Dendritic cell treated with granulocyte-macrophage colony-stimulating factor and Interleukin-4, amounts not matched to agents 40 ng/mL and 50 ng/mL, for 4 days (primary cell): Measurements from ENCODE around the gene IFT52.
A peak's percentile ranks its signal among the peaks of the same experiment; 100 is the strongest.
"Not testable (repeated sequence)": the region's sequence is repeated elsewhere in the genome, so short reads cannot be mapped to it uniquely, and the experiment has no call there.

Source experiments
- H3K27ac Mint-ChIP-seq: one replicate; pipeline ENCODE4 v1.8.0; 2022; ENCODE audit warnings: mild to moderate bottlenecking, mixed read lengths
- H3K27me3 Mint-ChIP-seq: one replicate; pipeline ENCODE4 v1.8.0; 2022; ENCODE audit warnings: mild to moderate bottlenecking, mixed read lengths
- H3K36me3 Mint-ChIP-seq: one replicate; pipeline ENCODE4 v1.8.0; 2022; ENCODE audit warnings: low read depth, mixed read lengths
- H3K4me1 Mint-ChIP-seq: one replicate; pipeline ENCODE4 v1.8.0; 2022; ENCODE audit warnings: low read depth, mixed read lengths
- H3K4me3 Mint-ChIP-seq: one replicate; pipeline ENCODE4 v1.8.0; 2022; ENCODE audit warnings: mild to moderate bottlenecking, moderate library complexity, mixed read lengths
- H3K9me3 Mint-ChIP-seq: one replicate; pipeline ENCODE4 v1.8.0; 2022; ENCODE audit warnings: mixed read lengths
- intact Hi-C: fragments of 100-400 bp; cut with micrococcal nuclease; formaldehyde crosslinking; loops from one replicate; pipeline ENCODE4 v1.15.0; 2022

The IFT52 gene

GRCh38 chr20:43642548-43642947 is 51.8 kb downstream of the IFT52 start:
- no peaks in the 10 kb centered on the region for H3K9me3 Mint-ChIP-seq
- no peak overlapping the region for H3K27ac Mint-ChIP-seq
- intact Hi-C loops = no loop called here
- no peak overlapping the region for H3K4me3 Mint-ChIP-seq
- no peaks in the 10 kb centered on the region for H3K27me3 Mint-ChIP-seq
- H3K36me3 Mint-ChIP-seq = peaks cover 66% of the 10 kb centered on the region
- H3K4me1 Mint-ChIP-seq = no peaks in the 10 kb centered on the region

GRCh38 chr20:43650997-43651525 is 60.3 kb downstream of the IFT52 start:
- Mint-ChIP-seq H3K36me3 (peaks cover 27% of the 10 kb centered on the region), H3K4me1 (no peaks in the 10 kb centered on the region), H3K27me3 (peaks cover 1% of the 10 kb centered on the region), H3K9me3 (no peaks in the 10 kb centered on the region), H3K27ac (no peak overlapping the region), H3K4me3 (no peak overlapping the region)
- intact Hi-C loops = no loop called here

GRCh38 chr20:43651650-43652184 is 61.0 kb downstream of the IFT52 start:
- H3K9me3 Mint-ChIP-seq, H3K4me3 Mint-ChIP-seq, H3K27ac Mint-ChIP-seq, intact Hi-C loops, H3K4me1 Mint-ChIP-seq, H3K27me3 Mint-ChIP-seq: not testable (repeated sequence)
- peaks cover 20% of the 10 kb centered on the region for H3K36me3 Mint-ChIP-seq

GRCh38 chr20:43653966-43654365 is 63.2 kb downstream of the IFT52 start:
- Mint-ChIP-seq H3K27me3 (peaks cover 13% of the 10 kb centered on the region), H3K4me3 (no peak overlapping the region), H3K36me3 (peaks cover 6% of the 10 kb centered on the region), H3K9me3 (no peaks in the 10 kb centered on the region), H3K27ac (no peak overlapping the region), H3K4me1 (peaks cover 12% of the 10 kb centered on the region)
- intact Hi-C loops = no loop called here

GRCh38 chr20:43655176-43655575 is 64.4 kb downstream of the IFT52 start:
- Mint-ChIP-seq H3K27me3 (peaks cover 13% of the 10 kb centered on the region), H3K4me1 (peaks cover 12% of the 10 kb centered on the region)
- H3K9me3 Mint-ChIP-seq, H3K36me3 Mint-ChIP-seq, intact Hi-C loops, H3K4me3 Mint-ChIP-seq, H3K27ac Mint-ChIP-seq: not testable (repeated sequence)

GRCh38 chr20:43655937-43656336 is 65.2 kb downstream of the IFT52 start:
- H3K4me1 Mint-ChIP-seq = peaks cover 12% of the 10 kb centered on the region

GRCh38 chr20:43658069-43658722 is 67.5 kb downstream of the IFT52 start:
- Mint-ChIP-seq H3K4me3 (peak overlapping the region; percentile 91), H3K4me1 (peaks cover 12% of the 10 kb centered on the region), H3K36me3 (peaks cover 6% of the 10 kb centered on the region), H3K27ac (peak overlapping the region; percentile 80), H3K27me3 (peaks cover 13% of the 10 kb centered on the region), H3K9me3 (no peaks in the 10 kb centered on the region)
- intact Hi-C loops = no loop called here

More at GRCh38 chr20:43655937-43656336, 65.2 kb downstream of the IFT52 start:
- H3K9me3 Mint-ChIP-seq = no peaks in the 10 kb centered on the region
- peaks cover 13% of the 10 kb centered on the region for H3K27me3 Mint-ChIP-seq
- H3K36me3 Mint-ChIP-seq = peaks cover 6% of the 10 kb centered on the region
- intact Hi-C loops = no loop called here
- no peak overlapping the region for H3K4me3 Mint-ChIP-seq
- H3K27ac Mint-ChIP-seq = no peak overlapping the region

GRCh38 chr20:43658723-43659419 is 68.1 kb downstream of the IFT52 start:
- Mint-ChIP-seq H3K27me3 (peaks cover 13% of the 10 kb centered on the region), H3K4me3 (no peak overlapping the region), H3K27ac (no peak overlapping the region), H3K9me3 (no peaks in the 10 kb centered on the region), H3K4me1 (peaks cover 12% of the 10 kb centered on the region), H3K36me3 (peaks cover 6% of the 10 kb centered on the region)
- intact Hi-C loops = no loop called here

- intact Hi-C loops = no loop called here
- peaks cover 31% of the 10 kb centered on the region for H3K27me3 Mint-ChIP-seq
- no peaks in the 10 kb centered on the region for H3K36me3 Mint-ChIP-seq
- H3K9me3 Mint-ChIP-seq = no peaks in the 10 kb centered on the region
- no peak overlapping the region for H3K27ac Mint-ChIP-seq
- H3K4me1 Mint-ChIP-seq = peaks cover 6% of the 10 kb centered on the region
- H3K4me3 Mint-ChIP-seq = no peak overlapping the region
These were observed 72.4 kb downstream of the IFT52 start for GRCh38 chr20:43662943-43663655.

GRCh38 chr20:43665466-43666176 is 74.9 kb downstream of the IFT52 start:
- intact Hi-C loops = loop anchor here (2.0 kb wide), 1 partner anchor 75 kb away; the partner anchor contains the start of gene IFT52

GRCh38 chr20:43666376-43667328 is 75.9 kb downstream of the IFT52 start, which contains the start of gene MYBL2:
TSS of gene MYBL2 (plus strand) at chr20:43667114. CDS start at chr20:43667284, 170 bp downstream.
- Mint-ChIP-seq H3K9me3 (no peaks in the 10 kb centered on the region), H3K36me3 (no peaks in the 10 kb centered on the region), H3K27me3 (peaks cover 31% of the 10 kb centered on the region), H3K4me1 (peaks cover 16% of the 10 kb centered on the region), H3K4me3 (peak within 1 kb of the TSS; percentile 70), H3K27ac (no peak within 1 kb of the TSS)
- intact Hi-C loops = loop anchor here (2.0 kb wide), 1 partner anchor 76 kb away; the partner anchor contains the start of gene IFT52

More at GRCh38 chr20:43665466-43666176, 74.9 kb downstream of the IFT52 start:
- Mint-ChIP-seq H3K36me3 (no peaks in the 10 kb centered on the region), H3K4me3 (no peak overlapping the region), H3K27me3 (peaks cover 31% of the 10 kb centered on the region), H3K4me1 (peaks cover 16% of the 10 kb centered on the region), H3K27ac (no peak overlapping the region), H3K9me3 (no peaks in the 10 kb centered on the region)

GRCh38 chr20:43667341-43668132 is 76.8 kb downstream of the IFT52 start:
- peaks cover 16% of the 10 kb centered on the region for H3K4me1 Mint-ChIP-seq
- H3K27me3 Mint-ChIP-seq = peaks cover 31% of the 10 kb centered on the region
- intact Hi-C loops = loop anchor here (2.0 kb wide), 1 partner anchor 77 kb away; the partner anchor contains the start of gene IFT52
- peak overlapping the region; percentile 58 for H3K4me3 Mint-ChIP-seq
- H3K27ac Mint-ChIP-seq = no peak overlapping the region
- no peaks in the 10 kb centered on the region for H3K36me3 Mint-ChIP-seq
- H3K9me3 Mint-ChIP-seq = no peaks in the 10 kb centered on the region
